GM18868 (cell line): ENCODE results near the gene ADGRL4.

Experiments used
- ATAC-seq: cut with Tn5 transposase; IDR thresholded peaks from one replicate; pipeline ENCODE4 v1.9.1; 2021; ENCODE audit warnings: mild to moderate bottlenecking, moderate library complexity; ENCODE audit not compliant: unreplicated experiment

Gene ADGRL4

DNA sequence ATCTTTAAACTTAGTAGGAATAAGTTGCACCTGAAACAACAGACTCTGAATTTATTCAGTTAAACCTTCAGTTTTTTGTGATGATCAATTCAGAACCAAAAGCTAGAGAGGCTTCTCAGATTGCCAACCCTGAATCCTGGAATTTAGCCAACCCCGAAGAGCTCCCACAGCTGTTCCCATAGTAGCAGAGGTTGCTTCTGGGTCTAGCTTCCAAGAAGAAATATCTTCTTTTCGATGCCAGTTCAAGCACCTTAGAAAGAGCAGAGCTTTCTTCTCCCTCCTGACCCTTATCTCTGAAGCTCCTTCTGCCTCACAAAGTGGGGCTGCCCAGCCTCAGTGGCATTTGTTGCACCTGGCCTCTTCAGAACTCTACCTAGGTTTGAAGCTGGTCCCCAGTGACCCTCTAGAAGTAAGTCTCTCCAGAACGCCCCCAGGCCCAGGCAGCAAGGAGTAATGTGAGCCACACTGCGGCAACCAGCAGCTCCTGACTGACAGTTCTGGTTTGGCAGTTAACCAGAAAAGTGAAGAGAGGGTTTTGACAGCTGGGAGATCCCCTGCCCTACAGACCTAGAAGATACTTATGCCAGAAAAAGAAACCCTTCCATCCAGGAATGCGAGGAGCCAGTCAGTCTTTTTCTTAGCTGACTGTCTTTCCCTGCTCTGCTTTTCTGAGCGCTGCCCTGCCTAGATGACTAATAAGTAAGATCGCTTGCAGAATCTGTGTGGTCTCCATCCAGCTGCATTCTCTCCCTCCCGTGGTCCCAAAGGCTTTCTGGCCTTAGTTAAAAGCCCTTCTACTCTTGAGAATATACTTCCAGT, 165.9 kb downstream of the ADGRL4 start:
- ATAC-seq: peak; percentile 83
